ENCODE measurements around the gene G0S2.

Gene G0S2

DNA sequence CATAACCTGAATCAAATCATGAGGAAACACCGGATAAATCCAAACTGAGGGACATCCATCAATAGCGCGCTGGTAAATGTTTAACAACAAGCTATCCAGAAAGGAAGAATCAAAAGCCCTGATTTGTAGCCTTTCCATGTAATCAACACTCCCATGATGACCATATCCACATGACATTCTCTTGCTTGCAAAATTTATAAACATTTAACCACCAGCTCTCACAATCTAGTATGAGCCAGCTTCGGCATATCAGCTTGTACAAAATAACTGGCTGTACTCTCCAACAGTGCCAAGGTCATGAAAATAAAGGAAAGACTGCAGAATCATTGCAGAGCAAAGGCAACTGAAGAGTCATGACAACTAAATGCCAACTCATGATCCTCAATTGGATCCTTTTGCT, 45.1 kb downstream of the G0S2 start:
- DNase-seq (ENCODE audit: low read depth) = no peak

DNA sequence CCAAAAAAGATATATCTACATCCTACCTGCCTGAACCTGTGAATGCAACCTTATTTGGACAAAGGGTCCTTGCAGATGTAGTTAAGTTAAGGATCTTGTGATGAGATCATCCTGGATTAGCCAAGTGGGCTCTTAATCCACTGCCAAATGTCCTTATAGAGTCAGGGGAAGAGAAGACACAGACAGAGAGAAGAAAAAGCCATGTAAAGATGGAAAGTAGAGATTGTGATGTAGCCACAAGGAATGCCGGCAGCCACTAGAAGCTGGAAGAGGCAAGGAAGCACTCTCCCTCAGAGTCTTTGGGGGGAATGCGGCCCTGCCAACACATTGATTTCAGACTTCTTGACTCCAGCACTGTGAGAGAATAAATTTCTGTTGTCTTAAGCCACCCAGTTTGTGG, 45.6 kb downstream of the G0S2 start:
- no peak for DNase-seq (ENCODE audit: low read depth)

DNA sequence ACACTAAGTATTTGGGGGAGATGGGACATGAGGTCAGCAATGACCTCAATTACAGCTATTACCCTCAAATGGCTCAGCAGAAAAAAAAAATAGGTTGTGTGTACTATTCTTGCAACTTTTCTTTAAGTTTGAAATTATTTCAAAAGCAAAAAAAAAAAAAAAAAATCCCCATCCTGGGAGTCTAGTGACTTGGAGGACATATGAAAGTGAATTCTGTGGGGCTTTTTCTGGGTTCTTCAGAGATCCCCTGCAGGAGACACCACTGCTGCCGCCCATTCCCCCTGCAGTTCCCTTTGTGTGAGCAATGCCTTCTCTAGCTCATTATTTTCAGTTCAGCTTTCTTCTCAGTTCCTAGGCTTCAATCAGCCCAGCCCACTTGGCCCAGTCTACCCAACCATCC, 46.1 kb downstream of the G0S2 start:
- DNase-seq (ENCODE audit: low read depth) = no peak

DNA sequence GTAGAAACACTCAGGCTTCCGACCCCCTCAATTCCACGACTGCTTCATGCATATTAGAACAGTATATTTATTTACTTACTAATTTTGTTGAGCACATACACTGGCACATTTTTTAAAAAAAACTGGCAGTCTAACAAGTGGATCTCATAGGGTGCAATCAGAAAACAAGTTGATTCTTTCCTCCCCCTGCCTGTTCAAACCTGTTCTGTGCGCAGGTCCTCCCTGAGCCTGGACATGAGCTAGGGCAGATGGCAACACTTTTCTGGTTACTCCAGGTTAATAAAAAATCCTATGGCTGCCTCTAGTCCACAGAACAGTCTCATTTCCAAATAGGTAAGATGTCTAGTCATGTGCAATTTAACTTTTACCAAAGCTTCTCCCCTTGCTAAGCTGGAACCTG, 48.1 kb downstream of the G0S2 start:
- no peak for DNase-seq (ENCODE audit: low read depth)

DNA sequence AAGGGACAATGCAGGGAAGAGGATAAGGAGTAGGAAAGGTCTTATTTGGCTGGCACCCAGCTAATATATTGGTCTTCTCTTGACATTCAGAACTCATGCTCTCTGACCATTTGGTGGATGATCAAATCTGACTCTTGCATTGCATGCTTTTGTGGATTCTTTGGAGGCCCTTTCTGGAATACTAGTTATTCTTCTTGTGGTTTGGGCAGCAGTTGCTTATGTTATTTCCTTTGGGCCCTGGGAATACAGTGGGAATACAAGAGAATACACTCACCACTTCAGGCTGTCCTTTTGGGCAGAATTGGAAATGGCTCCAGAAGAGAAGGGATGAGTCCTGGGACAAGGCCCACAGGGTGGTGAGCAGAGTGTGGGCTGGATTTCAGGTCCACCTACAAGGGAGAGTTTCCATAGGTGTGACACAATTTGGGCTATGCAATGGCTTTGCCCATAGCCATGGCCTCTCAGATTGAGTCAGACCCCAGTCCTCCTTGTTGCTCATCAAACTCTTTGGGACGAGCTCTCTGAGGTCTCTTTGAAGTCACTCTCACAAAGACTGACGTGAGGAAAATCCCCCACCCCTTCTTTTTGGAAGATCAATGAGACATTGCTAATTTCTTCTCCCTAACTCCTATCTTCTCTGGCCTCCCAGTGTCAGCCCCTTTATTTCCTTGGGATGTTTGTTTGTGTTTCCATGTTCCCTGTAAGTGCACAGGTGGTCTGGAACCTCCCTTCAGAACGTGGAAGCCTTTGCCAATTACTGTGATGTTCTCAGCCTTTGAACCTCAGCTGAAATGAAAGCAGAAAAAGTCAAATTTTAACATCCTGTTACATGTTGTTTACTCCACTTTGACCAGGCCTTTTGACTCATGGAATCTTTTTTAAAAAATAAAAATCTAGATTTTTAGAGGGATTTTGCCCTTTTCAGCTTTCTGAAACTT, 48.8 kb downstream of the G0S2 start:
- no peak for DNase-seq (ENCODE audit: low read depth)
